ENCODE data around the gene ABCC10.

DNA sequence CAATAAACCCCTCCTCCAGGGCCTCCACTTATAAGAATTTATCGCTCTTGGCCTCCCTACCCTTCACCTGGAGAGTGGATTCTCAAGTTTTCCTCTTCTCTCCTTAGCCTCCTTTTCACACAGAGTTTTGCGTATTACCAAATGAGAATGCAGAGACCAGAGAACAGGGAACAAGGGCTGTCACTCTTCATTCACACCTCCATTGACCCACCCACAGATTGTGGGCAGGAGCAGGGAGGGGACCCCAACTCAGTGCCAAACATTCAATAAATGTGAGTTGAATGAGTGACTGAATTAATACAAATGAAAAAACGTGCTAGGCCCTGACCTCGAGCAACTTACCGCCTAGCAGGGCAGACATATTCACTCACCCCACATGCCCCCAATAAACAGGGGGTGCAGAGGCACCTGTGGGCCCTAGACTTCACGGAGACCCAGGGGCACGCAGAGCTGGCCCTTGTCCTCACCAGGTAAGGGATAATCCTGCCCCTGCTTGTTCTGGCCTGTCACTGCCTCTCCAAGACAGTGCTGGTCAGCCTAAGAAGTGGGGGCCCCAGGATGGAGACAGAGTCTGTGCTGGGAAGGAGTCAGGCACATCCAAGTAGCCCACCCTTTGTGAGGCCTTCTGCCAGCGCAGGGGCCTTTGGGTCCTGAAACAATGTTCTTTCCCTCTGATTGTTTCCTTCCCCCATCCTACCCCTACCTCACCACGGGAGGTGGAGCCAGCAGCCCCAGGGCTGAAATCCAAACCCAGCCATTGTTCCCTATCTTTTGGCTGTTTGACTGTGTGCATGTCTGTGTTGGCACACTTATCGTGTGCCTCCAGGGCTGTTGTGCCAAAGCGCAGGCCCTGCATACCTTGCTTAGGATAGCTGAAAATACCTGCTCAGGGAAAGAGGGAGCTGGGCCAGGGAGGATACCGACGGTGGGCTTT, 41.7 kb downstream of the ABCC10 start:
- TF ChIP-seq, protein P1, sequence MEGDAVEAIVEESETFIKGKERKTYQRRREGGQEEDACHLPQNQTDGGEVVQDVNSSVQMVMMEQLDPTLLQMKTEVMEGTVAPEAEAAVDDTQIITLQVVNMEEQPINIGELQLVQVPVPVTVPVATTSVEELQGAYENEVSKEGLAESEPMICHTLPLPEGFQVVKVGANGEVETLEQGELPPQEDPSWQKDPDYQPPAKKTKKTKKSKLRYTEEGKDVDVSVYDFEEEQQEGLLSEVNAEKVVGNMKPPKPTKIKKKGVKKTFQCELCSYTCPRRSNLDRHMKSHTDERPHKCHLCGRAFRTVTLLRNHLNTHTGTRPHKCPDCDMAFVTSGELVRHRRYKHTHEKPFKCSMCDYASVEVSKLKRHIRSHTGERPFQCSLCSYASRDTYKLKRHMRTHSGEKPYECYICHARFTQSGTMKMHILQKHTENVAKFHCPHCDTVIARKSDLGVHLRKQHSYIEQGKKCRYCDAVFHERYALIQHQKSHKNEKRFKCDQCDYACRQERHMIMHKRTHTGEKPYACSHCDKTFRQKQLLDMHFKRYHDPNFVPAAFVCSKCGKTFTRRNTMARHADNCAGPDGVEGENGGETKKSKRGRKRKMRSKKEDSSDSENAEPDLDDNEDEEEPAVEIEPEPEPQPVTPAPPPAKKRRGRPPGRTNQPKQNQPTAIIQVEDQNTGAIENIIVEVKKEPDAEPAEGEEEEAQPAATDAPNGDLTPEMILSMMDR (IDR thresholded peaks at IDR 0.05) = no peak
- no peak for TF ChIP-seq POLR2A (IDR thresholded peaks at IDR 0.05)

All from Peyer's patch (tissue), 4 donors.